Left ventricle myocardium inferior (tissue), 1 donor: Measurements from ENCODE around the gene ACY1. TPM values are rescaled to one million over a fixed set of nuclear protein-coding genes. Genes with fewer than 3 reads are reported as not detected.

Experiments used
- DNase-seq: peaks from one replicate; pipeline ENCODE4 v3.0.0-alpha.2; 2020
- H3K27ac ChIP-seq: fragments of 200-600 bp; replicated peaks from 2 replicates; pipeline ENCODE4 v1.8.0; 2021
- H3K27me3 ChIP-seq: fragments of 200-600 bp; 2 replicates; pipeline ENCODE4 v1.8.0; 2021; ENCODE audit warnings: low read depth
- H3K36me3 ChIP-seq: fragments of 200-600 bp; 2 replicates; pipeline ENCODE4 v1.8.0; 2021
- H3K4me1 ChIP-seq: fragments of 200-600 bp; 2 replicates; pipeline ENCODE4 v1.8.0; 2021
- H3K4me3 ChIP-seq: fragments of 200-600 bp; 2 replicates; pipeline ENCODE4 v1.8.0; 2021; ENCODE audit warnings: mild to moderate bottlenecking, moderate library complexity
- H3K9me3 ChIP-seq: fragments of 200-600 bp; replicated peaks from 2 replicates; pipeline ENCODE4 v1.8.0; 2021
- intact Hi-C: fragments of 100-400 bp; cut with micrococcal nuclease; formaldehyde crosslinking; loops from one replicate; pipeline ENCODE4 v1.11.0; 2022
- total RNA-seq: library from RNA; stranded (reverse); fragmentation: NEBNext Ultra II Directional; extraction: Animal tissue kit (Norgen Biotek cat#: 25700); gene quantifications from one replicate; pipeline ENCODE4 v1.2.1, GENCODE V29; 2021
- TF ChIP-seq, protein P1 (sequence below): fragments of 200-600 bp; IDR thresholded peaks from 2 replicates; pipeline ENCODE4 v1.8.0; 2021; ENCODE audit warnings: antibody characterized with exemption, mild to moderate bottlenecking, borderline replicate concordance
- donor health status: DM: no; HTN: yes; CAD: no; lungs with severe emphysema.

The ACY1 gene
- total RNA-seq, 1 donor from 2014 or later: 20.2 TPM

DNA sequence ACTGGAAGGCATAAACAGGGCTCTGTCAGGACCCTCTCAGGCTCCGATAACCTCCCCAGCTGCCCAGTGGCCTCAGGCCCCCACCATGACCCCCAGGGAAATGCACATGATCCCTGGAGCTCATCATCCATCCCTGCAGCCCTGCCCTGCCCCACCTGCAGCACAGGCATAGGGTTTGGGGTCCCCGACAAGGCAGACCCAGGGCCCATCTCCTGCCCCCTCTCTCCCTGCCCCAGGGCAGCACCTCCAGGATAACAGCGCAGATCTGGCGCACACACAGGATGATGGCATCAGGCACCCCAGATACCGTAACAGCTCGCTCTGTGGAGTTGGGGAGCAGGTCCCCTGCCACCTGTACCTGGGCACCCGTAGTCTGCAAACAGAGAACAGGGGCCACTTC lies 23.7 kb upstream of the ACY1 start:
- Histone ChIP-seq H3K27ac (no peak overlapping the region), H3K36me3 (peaks cover 39% of the 10 kb centered on the region), H3K9me3 (no peaks in the 10 kb centered on the region), H3K4me3 (no peak overlapping the region), H3K4me1 (peaks cover 61% of the 10 kb centered on the region), H3K27me3 (no peaks in the 10 kb centered on the region)
- DNase-seq: no peak
- intact Hi-C loops: no loop called here
- TF ChIP-seq, protein P1, sequence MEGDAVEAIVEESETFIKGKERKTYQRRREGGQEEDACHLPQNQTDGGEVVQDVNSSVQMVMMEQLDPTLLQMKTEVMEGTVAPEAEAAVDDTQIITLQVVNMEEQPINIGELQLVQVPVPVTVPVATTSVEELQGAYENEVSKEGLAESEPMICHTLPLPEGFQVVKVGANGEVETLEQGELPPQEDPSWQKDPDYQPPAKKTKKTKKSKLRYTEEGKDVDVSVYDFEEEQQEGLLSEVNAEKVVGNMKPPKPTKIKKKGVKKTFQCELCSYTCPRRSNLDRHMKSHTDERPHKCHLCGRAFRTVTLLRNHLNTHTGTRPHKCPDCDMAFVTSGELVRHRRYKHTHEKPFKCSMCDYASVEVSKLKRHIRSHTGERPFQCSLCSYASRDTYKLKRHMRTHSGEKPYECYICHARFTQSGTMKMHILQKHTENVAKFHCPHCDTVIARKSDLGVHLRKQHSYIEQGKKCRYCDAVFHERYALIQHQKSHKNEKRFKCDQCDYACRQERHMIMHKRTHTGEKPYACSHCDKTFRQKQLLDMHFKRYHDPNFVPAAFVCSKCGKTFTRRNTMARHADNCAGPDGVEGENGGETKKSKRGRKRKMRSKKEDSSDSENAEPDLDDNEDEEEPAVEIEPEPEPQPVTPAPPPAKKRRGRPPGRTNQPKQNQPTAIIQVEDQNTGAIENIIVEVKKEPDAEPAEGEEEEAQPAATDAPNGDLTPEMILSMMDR: no peak

DNA sequence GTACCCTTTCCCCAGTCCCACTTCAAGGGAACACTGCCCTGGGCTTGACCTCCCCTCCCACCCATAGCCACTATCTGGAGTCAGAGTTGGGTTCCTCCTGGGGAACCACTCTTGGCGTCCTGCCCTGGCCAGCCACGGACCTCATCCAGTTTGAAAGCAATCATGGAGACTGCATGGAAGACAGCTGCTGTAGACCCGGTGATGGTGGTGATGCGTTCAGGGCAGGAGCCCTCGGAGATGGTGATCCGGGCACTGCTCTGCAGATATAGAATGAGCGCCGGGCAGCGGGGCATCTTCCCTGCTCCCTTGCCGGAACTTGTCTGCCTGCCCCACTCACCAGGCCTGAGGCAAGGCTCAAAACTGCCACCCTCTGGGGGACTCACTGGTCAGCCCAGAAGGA lies 22.9 kb upstream of the ACY1 start:
- intact Hi-C loops: no loop called here
- peaks cover 39% of the 10 kb centered on the region for H3K36me3 ChIP-seq
- no peak overlapping the region for H3K4me3 ChIP-seq
- DNase-seq: no peak
- no peaks in the 10 kb centered on the region for H3K27me3 ChIP-seq
- TF ChIP-seq, protein P1: no peak
- peaks cover 64% of the 10 kb centered on the region for H3K4me1 ChIP-seq
- no peak overlapping the region for H3K27ac ChIP-seq
- H3K9me3 ChIP-seq: no peaks in the 10 kb centered on the region

DNA sequence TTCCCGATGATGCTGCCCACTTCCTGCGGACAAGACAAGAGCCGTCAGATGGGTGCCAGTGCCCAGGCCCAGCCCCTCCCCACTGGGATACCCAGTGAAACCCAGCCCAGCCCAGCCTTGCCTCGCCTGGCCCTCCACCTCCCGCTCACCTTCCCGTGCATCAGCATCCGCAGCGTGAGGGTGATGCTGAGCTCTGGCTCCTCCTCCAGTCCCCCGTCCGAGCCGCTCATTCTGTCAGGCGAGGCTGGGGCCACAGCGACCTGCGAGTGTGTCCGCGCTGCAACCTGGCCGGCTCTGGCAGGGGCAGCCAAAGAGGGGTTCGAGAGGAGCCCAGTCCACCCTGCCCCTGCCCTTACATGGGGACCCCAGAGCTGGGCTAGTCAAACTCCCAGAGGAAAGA lies 22.3 kb upstream of the ACY1 start:
- intact Hi-C loops: no loop called here
- TF ChIP-seq, protein P1: no peak
- Histone ChIP-seq H3K27me3 (no peaks in the 10 kb centered on the region), H3K4me3 (no peak overlapping the region), H3K4me1 (peaks cover 64% of the 10 kb centered on the region), H3K36me3 (peaks cover 39% of the 10 kb centered on the region), H3K27ac (peak overlapping the region; percentile 86), H3K9me3 (no peaks in the 10 kb centered on the region)
- DNase-seq: no peak

DNA sequence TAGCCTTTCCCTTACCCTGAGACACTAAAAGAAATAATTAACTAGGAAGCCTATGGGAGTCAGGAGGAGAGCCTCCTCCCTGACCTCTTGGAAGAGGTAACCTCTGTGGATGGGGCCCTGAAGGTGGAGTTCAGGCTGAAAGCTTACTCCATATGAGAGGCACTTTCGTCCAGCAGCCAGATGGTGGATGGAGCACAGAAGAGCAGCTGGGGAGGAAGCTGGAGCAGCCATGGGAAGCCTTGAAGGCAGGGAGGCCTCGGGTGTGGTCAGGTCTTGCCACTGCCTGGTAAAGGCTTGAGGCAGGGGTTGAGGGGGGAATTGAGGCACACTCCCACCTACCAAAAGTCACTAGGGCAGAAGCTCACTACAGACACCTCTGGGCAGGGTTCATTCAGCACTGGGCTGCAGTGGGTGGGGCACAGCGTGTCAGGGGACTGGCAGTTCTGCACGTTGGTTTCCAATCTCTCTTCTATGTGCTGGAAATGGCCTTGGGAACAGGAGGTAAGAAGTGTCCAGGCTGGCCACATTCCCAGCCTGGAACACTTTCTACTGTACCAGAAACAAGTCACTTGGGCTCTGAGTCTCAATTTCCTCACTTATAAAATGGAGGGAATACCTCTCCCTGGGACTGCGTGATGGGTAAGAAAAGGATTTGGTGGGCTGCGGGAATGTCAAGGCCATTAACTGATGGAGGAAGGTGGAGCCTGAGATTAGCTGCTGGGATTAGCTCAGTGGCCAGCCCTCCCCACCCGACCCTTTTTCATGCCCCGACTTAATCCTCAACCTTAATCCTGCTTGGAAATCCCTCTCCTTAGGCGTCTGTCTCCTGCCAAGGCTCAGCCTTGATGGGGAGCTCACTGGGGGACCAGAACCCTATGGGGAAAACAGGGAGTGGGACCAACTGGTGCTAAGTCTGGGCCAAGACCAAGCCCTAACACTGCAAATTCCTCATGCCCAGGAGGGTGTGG lies 21.4 kb upstream of the ACY1 start:
- Histone ChIP-seq H3K9me3 (no peaks in the 10 kb centered on the region), H3K27ac (peak overlapping the region; percentile 86), H3K4me3 (no peak overlapping the region), H3K27me3 (no peaks in the 10 kb centered on the region), H3K4me1 (peaks cover 65% of the 10 kb centered on the region), H3K36me3 (peaks cover 39% of the 10 kb centered on the region)
- TF ChIP-seq, protein P1: no peak
- peak; percentile 63 for DNase-seq
- intact Hi-C loops: no loop called here

DNA sequence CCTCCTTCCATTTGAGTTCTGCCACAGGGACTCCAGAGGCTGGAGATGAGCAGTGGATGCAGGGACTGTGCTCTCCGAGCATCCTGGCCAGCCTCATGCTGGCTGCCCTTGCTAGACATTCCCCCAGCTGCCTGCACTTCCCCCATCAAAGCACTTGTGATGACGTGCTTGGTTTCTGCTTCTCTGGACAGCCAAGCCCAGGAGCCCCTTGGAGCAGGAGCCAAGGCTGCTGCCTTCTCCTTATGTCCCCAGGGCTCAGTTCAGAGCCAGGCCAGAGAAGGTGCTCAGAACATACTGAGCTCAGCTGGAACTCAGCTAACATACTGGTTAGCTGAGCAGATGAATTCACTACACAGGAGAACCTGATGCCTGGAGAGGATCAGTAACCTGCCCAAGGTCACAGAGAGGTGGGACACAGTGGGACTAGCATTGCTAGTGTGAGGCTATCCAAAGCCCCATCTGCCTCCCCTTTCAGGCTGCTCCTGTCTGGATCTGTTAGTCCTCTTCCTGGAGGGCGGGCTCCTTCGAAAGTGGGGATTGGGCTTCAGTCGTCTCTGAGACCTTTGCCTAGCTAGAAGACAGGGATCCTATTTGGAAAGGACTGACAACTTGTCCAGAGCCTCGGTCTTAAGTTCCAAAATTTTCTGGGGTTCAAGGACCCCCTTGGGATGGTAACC lies 20.3 kb upstream of the ACY1 start:
- peaks cover 29% of the 10 kb centered on the region for H3K36me3 ChIP-seq
- TF ChIP-seq, protein P1: no peak
- H3K9me3 ChIP-seq: no peaks in the 10 kb centered on the region
- H3K4me3 ChIP-seq: no peak overlapping the region
- H3K27ac ChIP-seq: peak overlapping the region; percentile 86
- intact Hi-C loops: no loop called here
- H3K4me1 ChIP-seq: peaks cover 72% of the 10 kb centered on the region
- H3K27me3 ChIP-seq: no peaks in the 10 kb centered on the region
- no peak for DNase-seq
